CD4-positive, alpha-beta T cell treated with Interleukin-1 beta for 1 hour (primary cell): ENCODE results near the gene ZIM2.

Experiments
- DNase-seq, 2 donors: peaks; one replicate each; pipeline ENCODE4 v3.0.0-alpha.2; 2020 to 2022

ZIM2 gene

GRCh38 chr19:56838909-56839651, 1.4 kb downstream of the ZIM2 start:
- DNase-seq, result peak; percentile 28 to 76

GRCh38 chr19:56838024-56838908, 2.3 kb downstream of the ZIM2 start:
- DNase-seq, result peak in 1 of 2 donors; percentile 6

- peak in 1 of 2 donors; percentile 5 for DNase-seq
Observed at GRCh38 chr19:56837492-56838023, 3.0 kb downstream of the ZIM2 start.

- DNase-seq, result no peak
Observed at GRCh38 chr19:56837004-56837403, 3.5 kb downstream of the ZIM2 start.

- DNase-seq, result no peak
Observed at GRCh38 chr19:56836059-56836458, 4.5 kb downstream of the ZIM2 start.

- no peak for DNase-seq
Observed at GRCh38 chr19:56835401-56835800, 5.1 kb downstream of the ZIM2 start.

- no peak for DNase-seq
Observed at GRCh38 chr19:56834564-56835375, 5.8 kb downstream of the ZIM2 start.

GRCh38 chr19:56832352-56832928, 8.1 kb downstream of the ZIM2 start:
- no peak for DNase-seq

- DNase-seq, result no peak
Observed at GRCh38 chr19:56831255-56831654, 9.3 kb downstream of the ZIM2 start.

GRCh38 chr19:56829596-56829995, 10.9 kb downstream of the ZIM2 start:
- no peak for DNase-seq

GRCh38 chr19:56827708-56828107, 12.8 kb downstream of the ZIM2 start:
- no peak for DNase-seq

GRCh38 chr19:56823956-56824355, 16.6 kb downstream of the ZIM2 start:
- no peak for DNase-seq

GRCh38 chr19:56823417-56823816, 17.1 kb downstream of the ZIM2 start:
- DNase-seq, result no peak

- no peak for DNase-seq
Observed at GRCh38 chr19:56822755-56823154, 17.8 kb downstream of the ZIM2 start.

GRCh38 chr19:56821675-56822074, 18.9 kb downstream of the ZIM2 start:
- DNase-seq, result no peak

- no peak for DNase-seq
Observed at GRCh38 chr19:56821209-56821608, 19.3 kb downstream of the ZIM2 start.

- DNase-seq, result no peak
Observed at GRCh38 chr19:56819166-56819565, 21.4 kb downstream of the ZIM2 start.

GRCh38 chr19:56814656-56815055, 25.9 kb downstream of the ZIM2 start:
- DNase-seq, result no peak

GRCh38 chr19:56813531-56813930, 27.0 kb downstream of the ZIM2 start:
- DNase-seq, result no peak

GRCh38 chr19:56811480-56811879, 29.0 kb downstream of the ZIM2 start:
- DNase-seq, result no peak

GRCh38 chr19:56810260-56810659, 30.3 kb downstream of the ZIM2 start:
- DNase-seq, result no peak

- no peak for DNase-seq
Observed at GRCh38 chr19:56808717-56809392, 31.7 kb downstream of the ZIM2 start.
